ENCODE measurements around the gene LEF1.

DNA sequence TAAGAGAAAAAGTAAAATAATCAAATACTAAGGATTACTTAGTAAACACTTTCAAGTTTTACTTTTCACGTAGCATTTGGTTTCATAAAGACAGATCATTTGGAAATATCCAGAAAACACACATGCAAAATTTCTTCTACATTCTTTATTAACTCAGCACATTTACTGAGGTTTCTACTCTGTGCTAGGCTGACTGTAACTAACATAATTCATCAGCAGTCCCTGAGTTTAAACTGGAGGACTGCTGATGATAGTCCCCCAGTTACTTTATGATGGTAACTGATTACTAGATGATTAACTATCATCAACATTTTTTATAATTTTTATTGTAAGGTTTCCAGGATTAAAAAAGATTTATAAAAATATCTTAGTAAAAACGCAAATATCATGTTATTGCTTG, 12.3 kb downstream of the LEF1 start:
- TF ChIP-seq POLR2A (IDR thresholded peaks at IDR 0.05; ENCODE audit: low read depth, low read length) (no peak), POLR2AphosphoS5 (IDR thresholded peaks at IDR 0.05; ENCODE audit: low read depth, low read length) (no peak), TAF1 (IDR thresholded peaks at IDR 0.05; ENCODE audit: low read depth, low read length) (no peak), POU2F2 (IDR thresholded peaks at IDR 0.05; ENCODE audit: low read depth, low read length) (no peak)
